HG03135 (cell line): ENCODE data around the gene SF1.
A peak's percentile ranks its signal among the peaks of the same experiment; 100 is the strongest.

Experiments used
- ATAC-seq: cut with Tn5 transposase; IDR thresholded peaks from one replicate; pipeline ENCODE4 v1.9.1; 2021; ENCODE audit warnings: mild to moderate bottlenecking, moderate library complexity; ENCODE audit not compliant: unreplicated experiment

Gene SF1

GRCh38 chr11:64728757-64729365 is 49.5 kb downstream of the SF1 start:
- ATAC-seq, result no peak

- no peak for ATAC-seq
Observed at GRCh38 chr11:64726867-64727530, 51.3 kb downstream of the SF1 start.

GRCh38 chr11:64726211-64726641 is 52.1 kb downstream of the SF1 start:
- ATAC-seq, result no peak

- no peak for ATAC-seq
Observed at GRCh38 chr11:64724863-64725532, 53.3 kb downstream of the SF1 start.

- no peak for ATAC-seq
Observed at GRCh38 chr11:64723907-64724862, 54.2 kb downstream of the SF1 start.

GRCh38 chr11:64723117-64723906 is 55.0 kb downstream of the SF1 start, which contains the start of gene NRXN2:
TSS of gene NRXN2 (minus strand) at chr11:64723197. CDS start at chr11:64713699, 9,498 bp downstream.
- ATAC-seq, result peak; percentile 80

GRCh38 chr11:64722141-64723065 is 55.9 kb downstream of the SF1 start:
- no peak for ATAC-seq

- ATAC-seq, result no peak
Observed at GRCh38 chr11:64721359-64721699, 57.0 kb downstream of the SF1 start.

GRCh38 chr11:64720640-64721358 is 57.5 kb downstream of the SF1 start:
- ATAC-seq, result no peak

GRCh38 chr11:64720167-64720566 is 58.2 kb downstream of the SF1 start:
- no peak for ATAC-seq

- ATAC-seq, result no peak
Observed at GRCh38 chr11:64719406-64719805, 58.9 kb downstream of the SF1 start.

GRCh38 chr11:64718780-64719124 is 59.6 kb downstream of the SF1 start:
- no peak for ATAC-seq

GRCh38 chr11:64718084-64718779 is 60.1 kb downstream of the SF1 start:
- no peak for ATAC-seq

GRCh38 chr11:64717268-64717578 is 61.1 kb downstream of the SF1 start:
- ATAC-seq, result no peak

GRCh38 chr11:64716473-64717267 is 61.7 kb downstream of the SF1 start:
- no peak for ATAC-seq

- no peak for ATAC-seq
Observed at GRCh38 chr11:64715756-64716472, 62.4 kb downstream of the SF1 start.

GRCh38 chr11:64715110-64715509 is 63.2 kb downstream of the SF1 start:
- no peak for ATAC-seq
